Psoas muscle (tissue), 8 donors: ENCODE results near the gene UPK1B. TPM values are rescaled to one million over a fixed set of nuclear protein-coding genes. Genes with fewer than 3 reads are reported as not detected.

ENCODE experiments used
- ATAC-seq, 4 donors: fragments of 200-7000 bp; cut with Tn5 transposase; one replicate each; pipeline ENCODE4 v1.9.1; 2020; ENCODE audit warnings: moderate library complexity in 3 of 4, mild to moderate bottlenecking in 2 of 4
- DNase-seq, 2 donors: peaks; one replicate each; pipeline ENCODE4 v3.0.0-alpha.2; 2020
- H3K27ac ChIP-seq: fragments of 200-600 bp; one replicate; pipeline ENCODE4 v1.8.0; 2022
- H3K27me3 ChIP-seq, 3 donors: fragments of 200-600 bp in 1 of 3; one replicate each; pipeline versions ENCODE4 v1.6.1 to v1.8.0; 2013 to 2022; ENCODE audit warnings: low read length in 2 of 3, mild to moderate bottlenecking in 2 of 3, moderate library complexity in 1 of 3; ENCODE audit not compliant: insufficient read depth in 3 of 3
- H3K36me3 ChIP-seq, 2 donors: fragments of 200-600 bp in 1 of 2; one replicate each; pipeline versions ENCODE4 v1.6.1 to v1.8.0; 2013 to 2022; ENCODE audit warnings: low read depth in 1 of 2, mild to moderate bottlenecking in 1 of 2, moderate library complexity in 1 of 2; ENCODE audit not compliant: insufficient read depth in 1 of 2
- H3K4me1 ChIP-seq: fragments of 200-600 bp; one replicate; pipeline ENCODE4 v1.8.0; 2022
- H3K4me3 ChIP-seq: fragments of 200-600 bp; one replicate; pipeline ENCODE4 v1.8.0; 2022; ENCODE audit warnings: mild to moderate bottlenecking
- H3K9me3 ChIP-seq: fragments of 200-600 bp; one replicate; pipeline ENCODE4 v1.8.0; 2022
- WGBS, 3 donors: extraction: QIAGEN DNeasy Blood & Tissue Kit; methylation state at CpG; one replicate each; pipeline versions ENCODE4 v1.1.6 to v1.1.7; 2013; 5-methylcytosine and 5-hydroxymethylcytosine counted together
- intact Hi-C, 2 donors: fragments of 100-400 bp; cut with DNase I; formaldehyde crosslinking; loops; one replicate each; pipeline versions ENCODE4 v1.11.0 to v1.14.2; 2022
- polyA plus RNA-seq, 3 donors: library from polyadenylated mRNA; stranded (reverse); fragments of 200-250 nt; gene quantifications; one replicate each; pipeline ENCODE4 v1.2.3, GENCODE V29; 2013
- total RNA-seq, 4 donors: library from RNA; stranded (reverse); fragmentation: NEBNext Ultra II Directional in 2 of 4; extraction: Animal tissue kit (Norgen Biotek cat#: 25700) in 2 of 4; gene quantifications; one replicate each; pipeline versions ENCODE4 v1.2.1 to v1.2.4, GENCODE V29; 2021 to 2023
- TF ChIP-seq, protein P1 (sequence below): fragments of 200-600 bp; IDR thresholded peaks from one replicate; pipeline ENCODE4 v1.8.0; 2022; ENCODE audit warnings: antibody characterized with exemption
- donor health status: healthy with polysubstance abuse.
- donor health status: DM: no; HTN: no; CAD: no; lungs with moderate emphysema.
- donor health status: Bipolar disorder and iron deficiency.
- donor health status: healthy.
- donor health status: DM: yes; HTN: yes; CAD: no.
- donor health status: DM: no; HTN: no; CAD: no.
- donor health status: DM: no; HTN: no; CAD: no.
- donor health status: DM: yes; HTN: yes; CAD: no.

The UPK1B gene
- total and polyA plus RNA-seq, 7 donors: 0.03 to 0.06 (median 0.05) TPM; not detected in 4

DNA sequence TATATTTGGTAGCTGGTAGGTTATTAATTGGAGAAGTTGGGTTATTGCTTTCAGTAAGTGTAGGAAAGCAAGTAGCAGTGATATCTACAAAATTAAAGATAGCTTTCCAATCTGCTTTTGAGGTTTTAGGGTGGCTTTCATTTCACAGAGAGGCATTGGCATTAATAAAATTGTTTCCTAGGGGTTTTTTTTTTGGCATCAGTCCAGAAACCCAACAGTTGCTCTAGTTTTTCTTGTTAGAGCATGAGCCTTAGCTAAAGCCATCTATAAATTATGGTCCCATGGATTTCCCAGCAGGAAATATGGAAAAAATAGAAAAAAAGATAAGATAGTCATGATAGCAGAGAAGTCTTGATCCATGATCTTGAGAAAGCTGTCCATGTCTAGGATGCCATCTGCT, 70.3 kb downstream of the UPK1B start:
- TF ChIP-seq, protein P1, sequence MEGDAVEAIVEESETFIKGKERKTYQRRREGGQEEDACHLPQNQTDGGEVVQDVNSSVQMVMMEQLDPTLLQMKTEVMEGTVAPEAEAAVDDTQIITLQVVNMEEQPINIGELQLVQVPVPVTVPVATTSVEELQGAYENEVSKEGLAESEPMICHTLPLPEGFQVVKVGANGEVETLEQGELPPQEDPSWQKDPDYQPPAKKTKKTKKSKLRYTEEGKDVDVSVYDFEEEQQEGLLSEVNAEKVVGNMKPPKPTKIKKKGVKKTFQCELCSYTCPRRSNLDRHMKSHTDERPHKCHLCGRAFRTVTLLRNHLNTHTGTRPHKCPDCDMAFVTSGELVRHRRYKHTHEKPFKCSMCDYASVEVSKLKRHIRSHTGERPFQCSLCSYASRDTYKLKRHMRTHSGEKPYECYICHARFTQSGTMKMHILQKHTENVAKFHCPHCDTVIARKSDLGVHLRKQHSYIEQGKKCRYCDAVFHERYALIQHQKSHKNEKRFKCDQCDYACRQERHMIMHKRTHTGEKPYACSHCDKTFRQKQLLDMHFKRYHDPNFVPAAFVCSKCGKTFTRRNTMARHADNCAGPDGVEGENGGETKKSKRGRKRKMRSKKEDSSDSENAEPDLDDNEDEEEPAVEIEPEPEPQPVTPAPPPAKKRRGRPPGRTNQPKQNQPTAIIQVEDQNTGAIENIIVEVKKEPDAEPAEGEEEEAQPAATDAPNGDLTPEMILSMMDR: no peak
- DNase-seq: no peak
- intact Hi-C loops: no loop called here

DNA sequence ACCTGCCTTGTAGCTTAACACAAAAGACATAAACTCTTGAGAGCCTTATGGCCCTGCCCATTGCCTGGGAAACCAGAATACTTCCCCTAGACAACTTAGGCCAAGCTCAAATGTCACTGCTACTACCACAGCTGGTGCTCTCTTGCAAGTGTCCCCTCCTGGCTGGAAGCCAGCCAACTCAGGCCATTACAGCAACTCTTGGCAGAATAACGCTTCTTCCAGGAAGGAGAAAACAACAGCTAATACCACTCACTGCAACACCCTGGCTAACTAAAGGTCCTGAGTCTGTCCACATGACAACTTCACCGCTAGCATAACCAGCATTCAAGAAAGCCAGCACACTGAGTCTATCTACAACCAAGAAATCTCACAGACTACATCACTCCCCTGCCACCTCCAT, 72.4 kb downstream of the UPK1B start:
- Histone ChIP-seq H3K4me3 (no peak overlapping the region), H3K27ac (no peak overlapping the region), H3K27me3 (no peaks in the 10 kb centered on the region), H3K36me3 (no peaks in the 10 kb centered on the region), H3K9me3 (peaks cover 7% of the 10 kb centered on the region), H3K4me1 (peaks cover 5% of the 10 kb centered on the region)
- 23 to 37% (median 29%) methylated on average over 2 of the region's 2 CpGs for WGBS, 3 donors
- TF ChIP-seq, protein P1: no peak
- intact Hi-C loops: no loop called here
- peak; percentile 46 to 77 for DNase-seq
- peak in 3 of 4 donors; percentile 43 to 75 (median 62) for ATAC-seq

More for the DNA sequence above, 70.3 kb downstream of the UPK1B start:
- ATAC-seq: no peak
- Histone ChIP-seq H3K27ac (no peak overlapping the region), H3K36me3 (no peaks in the 10 kb centered on the region), H3K9me3 (peaks cover 4% of the 10 kb centered on the region), H3K4me1 (peaks cover 8% of the 10 kb centered on the region), H3K4me3 (no peak overlapping the region), H3K27me3 (no peaks in the 10 kb centered on the region)

Other genes with a start within 250 kb of the UPK1B start
- gene IGSF11, start 138.8 kb upstream of the UPK1B start, total RNA-seq: 1 to 10 TPM; 2.2 to 8.5 (median 4.3) TPM
- gene IGSF11, start 138.8 kb upstream of the UPK1B start, polyA plus RNA-seq: 1 to 10 TPM in 2 of 3 donors, under 1 TPM in 1; 0.23 to 7.4 (median 4.3) TPM
- gene TEX55, start 27.4 kb upstream of the UPK1B start, total RNA-seq: not detected
- under 1 TPM in 1 of 3 donors, not detected in 2; 0.05 TPM for gene TEX55, start 27.4 kb upstream of the UPK1B start, polyA plus RNA-seq
- 1 to 10 TPM; 5.4 to 7.8 (median 6.9) TPM for gene B4GALT4, start 67.3 kb downstream of the UPK1B start, total RNA-seq
- gene B4GALT4, start 67.3 kb downstream of the UPK1B start, polyA plus RNA-seq: 10 to 100 TPM in 1 of 3 donors, 1 to 10 TPM in 2; 3.2 to 12.7 (median 5.7) TPM
- gene ARHGAP31, start 120.8 kb downstream of the UPK1B start, total RNA-seq: 10 to 100 TPM in 2 of 4 donors, 1 to 10 TPM in 2; 5.3 to 13.2 (median 9.0) TPM
- 1 to 10 TPM; 1.9 to 2.7 (median 2.6) TPM for gene ARHGAP31, start 120.8 kb downstream of the UPK1B start, polyA plus RNA-seq